Measurements from ENCODE around the gene CAT. TPM values are rescaled to one million over a fixed set of nuclear protein-coding genes. Genes with fewer than 3 reads are reported as not detected.

Gene CAT
- total RNA-seq (2021), result 26.6 and 38.3 TPM in 2 replicates
- Bru-seq, nascent RNA, result percentile 68 among the genes with signal in this experiment
- BruChase-seq, experiment 1, labeled RNA remaining after a 2-hour chase, result percentile 64 among the genes with signal in this experiment
- BruChase-seq, experiment 2, labeled RNA remaining after a 6-hour chase, result percentile 65 among the genes with signal in this experiment
- long read RNA-seq, transcript CAT-201 (13 exons, 2,302 nt), result major isoform, 143 of 148 reads
- long read RNA-seq, partial matches to known transcripts, result 5 of 148 reads
- long read RNA-seq, other reads (novel, unspliced or antisense), result 0 of 148 reads

- no peaks in the 10 kb centered on the region for H3K27me3 ChIP-seq (replicated peaks; ENCODE audit: insufficient read depth, low read depth, low read length, poor library complexity)
- intact Hi-C loops (cut with micrococcal nuclease; ENCODE audit: unreplicated experiment), result no loop called here
- peak within 1 kb of the TSS; percentile 64 for H3K4me3 ChIP-seq (ENCODE audit: low read depth, low read length, poor library complexity, severe bottlenecking)
- POLR2A ChIA-PET (ENCODE audit: low non-redundant PET), result no interaction called here
- H3K4me1 ChIP-seq (ENCODE audit: insufficient read depth, low read length, poor library complexity, severe bottlenecking), result peaks cover 6% of the 10 kb centered on the region
- BruUV-seq (replicated peaks), result no TSS peak
- CTCF ChIA-PET, result no interaction called here
- H3K27ac ChIP-seq (ENCODE audit: low read depth, low read length, poor library complexity, severe bottlenecking), result peak within 1 kb of the TSS; percentile 76
- H3K9me3 ChIP-seq (ENCODE audit: low read depth, low read length, poor library complexity, severe bottlenecking), result peaks cover 8% of the 10 kb centered on the region
- no peaks in the 10 kb centered on the region for H3K36me3 ChIP-seq (ENCODE audit: insufficient read depth, low read length, poor library complexity, severe bottlenecking)
- DNase-seq (ENCODE audit: low spot score), result peak; percentile 100
- TF ChIP-seq EZH2 (IDR thresholded peaks at IDR 0.05; ENCODE audit: borderline replicate concordance, low read depth, low read length, poor library complexity, severe bottlenecking) (no peak), CTCF (conservative IDR thresholded peaks at IDR 0.05; ENCODE audit: low read depth, low read length) (no peak)
Observed at GRCh38 chr11:34438529-34439507, at the start of gene CAT. TSS of gene CAT (plus strand) at chr11:34438934. CDS start at chr11:34439014, 80 bp downstream.

GRCh38 chr11:34394771-34395300 lies 43.9 kb upstream of the CAT start:
- POLR2A ChIA-PET (ENCODE audit: low non-redundant PET), result interaction anchor here (0.6 to 0.7 kb wide), 2 partner anchors 82 to 216 kb away, joined by 3 to 8 read pairs; no protein-coding TSS in a partner anchor
- intact Hi-C loops (cut with micrococcal nuclease; ENCODE audit: unreplicated experiment), result no loop called here

More at GRCh38 chr11:34394771-34395300, 43.9 kb upstream of the CAT start:
- CTCF ChIA-PET, result interaction anchor here (1.0 kb wide), 1 partner anchor 34 kb away, joined by 3 read pairs; no protein-coding TSS in a partner anchor
- Histone ChIP-seq H3K9me3 (ENCODE audit: low read depth, low read length, poor library complexity, severe bottlenecking) (peaks cover 23% of the 10 kb centered on the region), H3K27me3 (replicated peaks; ENCODE audit: insufficient read depth, low read depth, low read length, poor library complexity) (peaks cover 7% of the 10 kb centered on the region), H3K36me3 (ENCODE audit: insufficient read depth, low read length, poor library complexity, severe bottlenecking) (no peaks in the 10 kb centered on the region), H3K4me1 (ENCODE audit: insufficient read depth, low read length, poor library complexity, severe bottlenecking) (peaks cover 33% of the 10 kb centered on the region), H3K27ac (ENCODE audit: low read depth, low read length, poor library complexity, severe bottlenecking) (peak overlapping the region; percentile 43), H3K4me3 (ENCODE audit: low read depth, low read length, poor library complexity, severe bottlenecking) (no peak overlapping the region)
- no TSS peak for BruUV-seq (replicated peaks)
- TF ChIP-seq CTCF (conservative IDR thresholded peaks at IDR 0.05; ENCODE audit: low read depth, low read length) (no peak), EZH2 (IDR thresholded peaks at IDR 0.05; ENCODE audit: borderline replicate concordance, low read depth, low read length, poor library complexity, severe bottlenecking) (no peak)
- peak; percentile 72 for DNase-seq (ENCODE audit: low spot score)
